Frontal cortex (tissue), 4 donors: ENCODE data around the gene PAMR1. TPM values are rescaled to one million over a fixed set of nuclear protein-coding genes. Genes with fewer than 3 reads are reported as not detected.
"Not testable (repeated sequence)": the region's sequence is repeated elsewhere in the genome, so short reads cannot be mapped to it uniquely, and the experiment has no call there.

Experiments
- DNase-seq, 2 donors: peaks; one replicate each; pipeline ENCODE4 v3.0.0; 2012; ENCODE audit warnings: low spot score in 2 of 2
- FAIRE-seq: peaks from 2 replicates; lab custom pipeline; 2012; peaks lifted over from hg19 to GRCh38; lab: Jason Lieb, UNC
- total RNA-seq: library from RNA; depleted of rRNA; stranded (reverse); fragments of >200 nt; gene quantifications from one replicate; pipeline ENCODE4 v1.2.3, GENCODE V29; 2014
- donor health status: control.
- donor health status: control.
- donor health status: control.

The PAMR1 gene, protein sequence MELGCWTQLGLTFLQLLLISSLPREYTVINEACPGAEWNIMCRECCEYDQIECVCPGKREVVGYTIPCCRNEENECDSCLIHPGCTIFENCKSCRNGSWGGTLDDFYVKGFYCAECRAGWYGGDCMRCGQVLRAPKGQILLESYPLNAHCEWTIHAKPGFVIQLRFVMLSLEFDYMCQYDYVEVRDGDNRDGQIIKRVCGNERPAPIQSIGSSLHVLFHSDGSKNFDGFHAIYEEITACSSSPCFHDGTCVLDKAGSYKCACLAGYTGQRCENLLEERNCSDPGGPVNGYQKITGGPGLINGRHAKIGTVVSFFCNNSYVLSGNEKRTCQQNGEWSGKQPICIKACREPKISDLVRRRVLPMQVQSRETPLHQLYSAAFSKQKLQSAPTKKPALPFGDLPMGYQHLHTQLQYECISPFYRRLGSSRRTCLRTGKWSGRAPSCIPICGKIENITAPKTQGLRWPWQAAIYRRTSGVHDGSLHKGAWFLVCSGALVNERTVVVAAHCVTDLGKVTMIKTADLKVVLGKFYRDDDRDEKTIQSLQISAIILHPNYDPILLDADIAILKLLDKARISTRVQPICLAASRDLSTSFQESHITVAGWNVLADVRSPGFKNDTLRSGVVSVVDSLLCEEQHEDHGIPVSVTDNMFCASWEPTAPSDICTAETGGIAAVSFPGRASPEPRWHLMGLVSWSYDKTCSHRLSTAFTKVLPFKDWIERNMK
- total RNA-seq = 2.0 TPM

DNA sequence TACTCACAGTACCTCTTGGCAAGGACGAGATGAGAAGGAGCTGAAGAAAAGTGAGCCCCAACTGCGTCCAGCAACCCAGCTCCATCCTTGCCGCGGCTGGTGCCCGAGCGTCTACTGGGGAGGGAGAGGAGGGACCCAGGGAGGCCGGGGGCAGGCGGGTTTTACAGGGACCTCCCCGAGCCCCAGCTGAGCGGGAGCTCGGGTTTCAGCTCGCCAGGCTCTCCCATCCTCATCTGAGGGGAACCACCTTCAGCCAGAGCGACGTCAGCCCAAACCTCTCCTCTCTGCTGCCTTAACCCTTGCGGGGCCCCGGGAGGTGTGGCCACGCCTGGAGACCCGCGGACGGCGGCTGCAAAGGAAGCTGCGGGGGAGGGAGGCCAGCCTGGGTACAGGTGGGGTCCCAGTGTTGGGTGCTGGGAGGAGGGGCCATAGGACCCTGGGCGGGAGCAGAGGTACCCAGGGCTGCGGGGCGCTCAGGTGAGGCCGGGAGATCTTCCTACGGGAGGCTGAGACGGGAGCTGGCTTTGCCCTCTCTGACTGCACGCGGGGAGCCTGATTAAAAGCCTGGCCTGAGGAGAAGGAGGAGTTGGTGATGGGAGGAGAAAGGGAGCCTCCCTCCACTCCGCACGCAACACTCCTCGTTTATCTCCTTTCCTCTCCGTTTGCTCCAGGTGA is at the start of gene PAMR1:
TSS of gene PAMR1 (minus strand) at position 116 of the 675 bp plus-strand sequence. CDS start at position 85, 31 bp downstream.
- FAIRE-seq (no peak), DNase-seq (peak in 1 of 2 donors; percentile 44)

DNA sequence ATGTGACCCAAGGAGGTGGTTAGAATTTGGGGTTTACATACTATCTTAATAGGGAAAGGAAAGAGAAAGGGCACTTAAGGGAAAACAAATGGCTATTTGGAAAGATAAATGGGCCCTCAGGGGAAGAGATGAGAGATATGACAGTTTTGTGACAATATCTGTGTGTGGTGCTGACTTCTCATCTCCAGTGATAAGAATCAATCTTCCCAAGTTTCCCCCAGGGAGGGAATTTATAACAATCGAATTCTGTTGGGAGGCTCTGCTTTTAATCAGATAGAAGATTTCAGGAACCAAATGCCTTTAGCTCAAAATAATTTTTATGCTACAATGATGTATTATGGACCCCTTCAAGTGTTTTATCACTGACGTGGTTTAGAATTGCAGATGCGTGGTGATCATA is 46.3 kb upstream of the PAMR1 start:
- DNase-seq (no peak), FAIRE-seq (no peak)

DNA sequence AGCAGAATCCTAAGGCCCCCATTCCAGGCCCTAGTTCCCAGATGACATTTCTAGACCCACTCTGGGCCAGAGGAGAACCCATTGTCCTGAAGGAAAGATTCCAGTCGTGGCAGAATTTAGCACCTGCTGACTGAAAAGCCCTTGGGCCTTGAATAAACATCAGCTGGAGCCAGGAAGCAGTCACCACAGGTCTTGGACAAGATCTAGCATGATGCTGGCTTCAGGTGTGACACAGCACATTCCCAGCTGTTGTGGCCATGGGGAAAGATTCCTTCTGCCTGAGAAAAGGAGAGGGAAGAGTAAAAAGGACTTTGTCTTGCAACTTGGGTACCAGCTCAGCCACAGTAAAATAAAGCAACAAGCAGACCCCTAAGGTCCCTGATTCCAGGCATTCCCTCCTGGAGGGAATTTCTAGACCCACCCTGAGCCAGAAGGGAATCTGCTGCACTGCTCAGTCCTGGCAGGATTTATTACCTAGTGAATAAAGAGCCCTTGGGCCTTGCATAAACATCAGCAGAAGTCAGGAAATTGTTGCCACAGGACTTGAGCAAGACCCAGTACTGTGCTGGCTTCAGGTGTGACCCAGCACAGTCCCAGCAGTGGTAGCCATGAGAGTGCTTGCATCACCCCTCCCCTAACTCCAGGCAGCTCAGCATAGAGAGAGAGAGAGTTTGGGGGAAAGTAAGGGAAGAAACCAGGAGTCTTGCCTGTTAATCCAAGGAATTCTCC is 42.5 kb upstream of the PAMR1 start:
- FAIRE-seq (no peak), DNase-seq (no peak)

DNA sequence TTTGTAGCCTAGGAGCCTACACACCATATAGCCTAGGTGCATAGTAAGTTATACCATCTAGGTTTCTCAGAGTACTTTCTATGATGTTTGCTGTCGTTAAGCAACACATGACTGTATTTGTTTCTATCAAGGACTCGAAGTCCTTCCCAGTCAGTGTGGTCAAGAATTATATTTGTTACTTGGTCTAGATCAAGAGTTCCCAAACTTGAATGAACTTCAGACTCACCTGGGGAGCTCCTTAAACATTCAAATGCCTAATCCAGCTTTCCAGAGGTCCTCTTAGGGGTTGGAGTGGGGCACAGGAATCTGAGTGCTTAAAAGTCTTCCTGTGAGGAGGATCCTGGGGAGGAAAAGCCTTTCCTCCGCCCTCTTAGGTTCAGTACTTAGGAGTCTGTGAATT is 41.5 kb upstream of the PAMR1 start:
- DNase-seq = no peak
- no peak for FAIRE-seq

DNA sequence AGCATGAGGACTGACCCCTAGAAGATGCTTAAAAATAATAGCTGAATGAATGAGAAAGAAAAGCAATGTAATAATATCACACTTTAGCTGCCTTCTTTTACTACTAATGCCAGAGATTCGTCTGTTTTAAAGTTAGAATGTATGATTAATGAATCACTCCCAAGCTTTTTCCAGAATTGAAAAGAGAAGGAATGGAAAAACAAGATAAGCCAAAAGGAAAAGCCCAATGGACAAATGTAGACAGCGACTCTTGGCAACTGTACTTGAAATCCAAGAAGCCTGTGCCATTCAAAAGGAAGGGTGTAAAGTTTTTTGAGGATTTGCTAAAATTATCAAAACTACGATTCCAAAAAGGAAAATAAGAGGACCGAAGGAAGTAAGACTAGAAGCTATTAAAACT is 40.8 kb upstream of the PAMR1 start:
- DNase-seq (no peak), FAIRE-seq (no peak)

DNA sequence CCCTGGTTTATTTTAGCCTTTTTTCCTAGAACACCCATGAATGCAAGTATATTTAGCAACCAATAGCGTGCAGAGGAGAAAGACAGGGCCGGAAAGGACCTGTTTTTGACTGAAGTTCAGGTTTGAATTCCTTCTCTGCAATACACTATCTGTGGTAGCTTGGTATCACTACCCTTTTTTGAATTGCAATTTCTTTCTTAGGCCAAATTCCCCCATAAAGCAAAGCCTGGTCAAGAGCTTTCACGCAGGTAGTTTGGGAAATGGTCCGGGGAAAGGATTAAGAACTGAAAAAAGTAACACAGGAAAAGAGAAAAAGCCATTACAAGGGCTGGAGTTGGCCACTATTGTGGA is 38.8 kb upstream of the PAMR1 start:
- no peak for FAIRE-seq
- no peak for DNase-seq

DNA sequence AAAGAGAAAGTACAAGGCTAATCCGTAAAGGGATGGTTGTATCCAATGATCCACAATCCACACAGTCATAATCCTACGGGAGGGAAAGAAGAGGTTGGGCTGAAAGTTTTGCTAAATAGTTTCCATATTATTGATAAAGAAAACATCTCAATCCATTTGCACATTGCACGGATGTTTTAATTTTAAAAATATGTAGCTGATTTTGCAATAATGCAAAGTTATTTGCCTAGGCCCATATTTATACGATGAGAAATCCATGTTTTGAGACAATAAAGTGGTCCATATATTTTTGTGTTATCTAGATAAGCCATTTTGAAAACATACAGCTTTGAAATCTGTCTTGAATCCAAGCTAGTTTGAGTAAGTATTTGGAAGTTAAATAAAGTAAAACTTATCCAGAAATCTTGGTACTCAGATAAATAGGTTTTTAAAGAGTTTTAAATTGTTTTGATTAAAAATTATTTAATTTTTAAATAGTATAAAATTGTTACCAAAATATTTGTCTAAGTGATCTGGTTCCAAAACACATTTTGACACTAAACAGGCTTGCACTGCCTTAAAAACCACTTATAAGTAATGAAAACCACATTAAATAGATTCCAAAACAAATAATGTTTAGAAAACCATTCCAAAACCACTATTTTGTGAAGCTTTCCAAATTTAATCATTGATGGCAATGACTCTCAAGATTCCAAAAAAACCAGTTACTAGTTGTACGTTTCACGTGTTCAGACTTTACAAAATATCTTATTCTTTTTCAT is 38.2 kb upstream of the PAMR1 start:
- DNase-seq (no peak), FAIRE-seq (no peak)

DNA sequence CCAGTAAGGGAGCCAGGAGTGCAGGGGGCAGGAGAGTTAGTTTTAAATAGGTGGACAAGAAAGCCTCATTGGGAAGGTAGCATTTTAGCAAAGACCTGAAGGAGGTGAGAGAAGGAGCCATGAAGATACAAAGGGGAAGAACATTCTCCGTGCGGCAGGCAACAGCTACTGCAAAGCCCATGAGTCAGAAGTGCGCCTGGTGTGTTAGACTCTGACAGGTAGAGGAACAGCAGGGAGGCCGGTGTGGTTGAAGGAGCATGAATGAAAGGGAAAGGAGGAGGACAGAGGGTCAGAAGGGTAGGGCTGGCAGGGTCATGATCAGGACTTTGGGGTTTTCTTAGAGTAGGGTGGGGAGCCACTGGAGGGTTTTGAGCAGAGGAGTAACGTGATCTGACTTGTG is 34.5 kb upstream of the PAMR1 start:
- FAIRE-seq (no peak), DNase-seq (no peak)

DNA sequence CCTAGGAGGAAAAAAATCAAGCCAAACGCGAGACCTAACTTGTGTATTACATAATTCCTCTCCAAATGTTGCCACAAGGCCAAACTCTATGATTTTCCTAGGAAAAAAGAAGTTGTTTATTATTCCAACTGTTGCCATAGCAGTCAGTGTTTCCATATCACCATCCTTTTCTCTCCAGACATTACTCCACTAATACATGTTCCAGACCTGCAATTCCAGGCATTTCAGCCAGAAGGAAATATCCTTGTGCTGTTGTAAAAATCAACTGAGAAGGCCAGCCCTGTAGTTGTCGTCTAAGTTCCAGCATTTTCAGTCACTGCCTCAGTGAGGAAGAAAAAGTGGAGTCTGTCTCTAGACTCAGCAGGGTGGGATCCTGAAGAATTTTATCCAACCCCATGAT is 33.1 kb upstream of the PAMR1 start:
- DNase-seq (no peak), FAIRE-seq (no peak)

DNA sequence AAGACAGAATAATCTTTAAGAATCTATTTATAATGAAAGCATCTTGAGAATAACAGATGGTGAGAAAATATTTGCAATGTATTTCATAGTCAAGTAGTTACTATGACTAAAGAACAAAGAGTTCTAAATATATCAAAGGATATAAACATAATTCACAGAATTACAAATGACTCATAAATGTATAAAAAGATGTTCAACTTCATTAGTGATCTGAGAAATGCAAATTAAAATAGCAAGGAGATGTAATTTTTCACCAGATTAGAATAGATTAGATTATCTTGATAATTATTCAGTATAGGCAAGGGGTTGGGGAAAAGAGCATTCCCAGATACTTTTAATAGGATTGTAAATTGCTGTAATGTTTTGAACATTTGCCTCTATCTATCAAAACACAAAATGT is 30.1 kb upstream of the PAMR1 start:
- FAIRE-seq (no peak), DNase-seq (no peak)

DNA sequence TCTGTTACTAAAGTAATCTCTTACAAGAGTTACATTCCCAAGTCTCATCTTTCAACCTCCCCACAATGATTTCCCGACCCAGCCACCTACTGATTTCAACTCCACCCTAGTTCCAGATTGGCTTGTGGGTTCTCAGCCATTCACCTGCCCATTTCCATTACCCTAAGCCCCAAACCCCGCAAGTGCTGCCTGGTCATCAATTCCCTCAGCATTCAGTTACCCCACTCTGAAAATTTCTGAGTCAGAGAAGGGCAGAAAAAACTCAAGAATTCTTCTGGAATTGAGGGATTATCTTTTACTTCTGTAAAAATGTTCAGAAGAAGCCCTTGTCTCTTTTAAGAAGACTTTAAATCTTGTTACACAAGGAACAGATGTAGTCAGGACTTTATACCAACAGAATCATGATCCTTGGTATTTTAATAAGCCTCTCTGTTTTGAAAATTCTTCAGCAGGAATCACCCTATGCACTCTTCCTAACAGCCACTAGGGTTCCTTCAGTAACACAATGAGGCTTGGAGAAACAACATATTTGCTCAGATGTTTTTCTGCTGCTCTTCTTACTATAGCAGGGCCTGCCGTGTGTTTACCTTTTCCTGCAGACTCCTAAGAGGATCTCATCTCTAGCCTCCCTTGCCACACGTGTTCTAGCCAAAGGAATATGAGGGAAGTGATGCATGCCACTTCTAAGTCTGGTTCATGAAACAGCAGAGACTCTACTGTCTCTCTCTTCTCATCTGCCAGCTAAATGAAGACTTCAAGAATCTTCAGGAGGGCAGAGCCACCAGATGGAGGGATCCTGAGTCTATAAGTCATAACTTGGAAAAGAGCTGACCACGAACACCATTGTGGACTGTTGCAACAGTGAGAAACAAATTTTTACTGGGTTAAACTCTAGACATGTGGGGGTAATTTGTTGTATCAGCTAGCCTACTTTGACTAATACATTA is 29.3 kb upstream of the PAMR1 start:
- no peak for FAIRE-seq
- DNase-seq = no peak

DNA sequence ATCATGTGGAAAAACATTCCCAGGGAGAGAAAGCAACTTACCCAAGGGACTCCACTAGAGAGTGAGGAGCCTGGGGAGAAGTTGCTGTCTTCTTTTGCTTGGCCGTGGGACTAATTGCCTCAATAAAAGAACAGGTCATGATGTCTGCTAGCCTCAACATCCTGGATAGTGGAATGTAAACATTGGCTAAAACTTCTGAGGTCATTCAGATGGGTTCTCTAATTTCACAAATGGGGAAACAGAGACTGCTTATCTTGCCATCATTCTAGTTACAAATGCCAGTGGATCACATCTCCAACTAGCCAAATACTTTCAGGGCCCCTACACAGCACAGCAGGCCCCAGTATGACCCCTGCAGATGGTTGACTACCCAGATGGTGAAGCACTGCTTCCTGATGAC is 28.4 kb upstream of the PAMR1 start:
- FAIRE-seq (no peak), DNase-seq (no peak)

DNA sequence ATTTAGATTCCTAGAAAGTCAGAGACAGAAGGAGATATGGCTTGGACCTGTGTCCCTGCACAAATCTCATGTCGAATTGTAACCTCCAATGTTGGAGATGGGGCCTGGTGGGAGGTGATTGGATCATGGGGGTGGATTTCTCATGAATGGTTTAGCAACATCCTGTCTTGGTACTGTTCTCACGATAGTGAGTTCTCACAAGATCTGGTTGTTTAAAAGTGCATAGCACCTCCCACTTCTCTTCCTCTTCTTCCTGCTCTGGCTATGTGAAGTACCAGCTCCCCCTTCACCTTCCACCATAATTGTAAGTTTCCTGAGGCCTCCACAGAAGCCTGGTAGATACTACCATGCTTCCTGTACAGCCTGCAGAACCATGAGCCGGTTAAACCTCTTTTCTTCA is 27.6 kb upstream of the PAMR1 start:
- DNase-seq = no peak
- no peak for FAIRE-seq

DNA sequence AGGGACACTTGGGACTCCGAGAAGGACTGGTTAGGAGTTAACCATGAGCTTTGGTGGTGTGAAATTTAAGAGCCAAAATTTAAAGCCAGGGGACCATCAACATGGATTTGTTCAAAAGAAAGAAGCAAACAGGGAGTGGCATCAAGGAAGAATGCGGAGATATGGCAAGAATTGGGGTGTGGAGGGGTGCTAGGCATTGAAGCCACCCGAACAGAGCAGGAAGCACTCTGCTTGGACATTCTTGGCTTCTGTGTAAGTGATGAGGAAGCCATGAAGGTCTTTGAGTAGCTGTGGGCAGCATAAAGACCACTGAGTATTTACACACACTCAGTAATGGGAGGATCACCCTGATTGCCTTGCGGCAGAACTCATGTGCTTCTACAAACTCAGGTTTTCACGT is 27.2 kb upstream of the PAMR1 start:
- no peak for FAIRE-seq
- DNase-seq = no peak

DNA sequence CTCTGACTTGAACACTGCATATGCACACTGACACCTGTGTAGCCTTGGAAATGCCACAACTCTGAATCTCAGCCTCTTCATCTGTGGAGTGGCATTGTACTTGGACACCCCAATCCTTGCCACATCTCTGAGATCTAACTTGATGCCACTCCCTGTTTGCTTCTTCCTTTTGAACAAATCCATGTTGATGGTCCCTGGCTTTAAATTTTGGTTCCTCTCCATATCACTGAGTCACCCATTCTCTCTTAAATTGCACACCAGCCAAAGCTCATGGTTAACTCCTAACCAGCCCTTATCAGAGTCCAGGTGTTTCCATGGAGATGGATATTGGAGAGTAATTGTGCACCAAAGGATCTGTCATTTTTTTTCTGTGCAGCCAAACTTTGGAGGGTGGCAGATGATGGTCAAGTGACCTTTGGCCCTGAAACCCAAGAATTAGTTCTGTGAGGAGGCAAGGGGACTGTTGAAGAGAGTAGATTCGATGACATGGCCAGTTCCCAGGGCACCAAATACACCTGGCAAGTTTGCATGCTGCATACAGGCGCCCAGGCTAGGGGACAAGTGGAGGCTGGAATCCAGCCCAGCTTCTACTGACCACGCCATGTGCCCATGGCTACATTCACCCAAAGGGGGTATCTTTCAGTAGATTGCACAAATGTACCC is 25.1 kb upstream of the PAMR1 start:
- no peak for FAIRE-seq
- no peak for DNase-seq

DNA sequence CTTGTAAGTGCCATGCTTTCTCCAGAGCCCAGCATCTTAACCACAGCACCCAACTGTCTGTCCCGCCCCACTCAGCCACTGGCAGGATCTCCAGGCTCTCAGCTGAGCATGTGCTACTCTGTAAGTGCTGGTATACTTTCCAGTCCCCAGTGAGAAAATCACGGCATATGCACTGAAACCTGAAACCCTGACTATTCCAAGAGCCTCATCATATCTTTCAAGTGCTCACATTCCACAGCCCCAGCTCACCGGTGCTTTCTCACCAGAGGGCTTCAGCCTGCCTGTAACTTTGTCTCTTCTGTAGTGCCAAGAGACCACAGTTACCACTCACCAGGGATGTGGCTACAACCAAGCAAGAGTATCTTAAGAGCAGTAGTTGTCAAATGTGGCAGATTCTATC is 24.4 kb upstream of the PAMR1 start:
- DNase-seq (no peak), FAIRE-seq (no peak)

DNA sequence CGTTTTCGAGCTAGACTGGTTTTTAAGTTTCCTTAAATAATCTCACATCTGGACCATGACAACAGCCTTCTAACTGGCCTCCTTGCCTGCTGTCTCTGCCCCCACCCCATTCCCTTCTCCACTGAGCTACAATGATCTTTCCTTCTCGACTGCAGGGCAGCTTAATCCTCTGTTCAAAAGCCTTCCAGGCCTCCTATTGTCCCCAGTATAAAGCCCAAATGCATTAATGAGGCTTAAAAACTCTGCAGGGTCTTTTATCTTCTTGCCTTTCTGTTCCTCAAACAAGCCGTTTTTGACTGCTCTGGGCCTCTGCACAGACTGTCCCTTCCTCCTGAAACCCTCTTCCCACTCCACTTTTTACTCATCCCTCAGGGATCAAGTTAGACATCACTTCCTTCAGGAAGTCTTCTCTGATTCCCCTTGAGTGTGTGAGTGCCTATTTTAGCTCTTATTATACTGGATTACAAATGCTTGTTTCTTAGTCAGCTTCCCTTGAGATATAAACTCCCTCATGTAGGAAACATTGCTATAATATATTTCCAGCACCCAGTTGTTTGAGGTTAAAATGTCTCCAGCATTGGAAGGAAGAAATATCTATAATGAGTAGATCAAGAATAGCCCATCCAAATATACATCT is 23.6 kb upstream of the PAMR1 start:
- FAIRE-seq (no peak), DNase-seq (no peak)

DNA sequence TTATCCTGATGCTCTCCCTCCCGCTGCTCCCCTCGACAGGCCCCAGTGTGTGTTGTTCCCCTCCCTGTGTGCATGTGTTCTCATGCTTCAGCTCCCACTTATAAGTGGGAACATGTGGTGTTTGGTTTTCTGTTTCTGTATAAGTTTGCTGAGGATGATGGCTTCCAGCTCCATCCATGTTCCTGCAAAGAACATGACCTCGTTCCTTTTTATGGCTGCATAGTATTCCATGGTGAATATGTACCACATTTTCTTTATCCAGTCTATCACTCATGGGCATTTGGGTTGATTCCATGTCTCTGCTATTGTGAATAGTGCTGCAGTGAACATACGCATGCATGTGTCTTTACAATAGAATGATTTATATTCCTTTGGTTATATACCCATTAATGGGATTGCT is 22.6 kb upstream of the PAMR1 start:
- not testable (repeated sequence) for DNase-seq, FAIRE-seq
